LNCAP (cell line): Measurements from ENCODE around the gene E2F6.

Source experiments
- TF ChIP-seq, protein P1 (sequence below): fragments of 450-650 bp; IDR thresholded peaks from 2 replicates; pipeline ENCODE4 v1.5.1; 2017; ENCODE audit warnings: mild to moderate bottlenecking

Gene E2F6

DNA sequence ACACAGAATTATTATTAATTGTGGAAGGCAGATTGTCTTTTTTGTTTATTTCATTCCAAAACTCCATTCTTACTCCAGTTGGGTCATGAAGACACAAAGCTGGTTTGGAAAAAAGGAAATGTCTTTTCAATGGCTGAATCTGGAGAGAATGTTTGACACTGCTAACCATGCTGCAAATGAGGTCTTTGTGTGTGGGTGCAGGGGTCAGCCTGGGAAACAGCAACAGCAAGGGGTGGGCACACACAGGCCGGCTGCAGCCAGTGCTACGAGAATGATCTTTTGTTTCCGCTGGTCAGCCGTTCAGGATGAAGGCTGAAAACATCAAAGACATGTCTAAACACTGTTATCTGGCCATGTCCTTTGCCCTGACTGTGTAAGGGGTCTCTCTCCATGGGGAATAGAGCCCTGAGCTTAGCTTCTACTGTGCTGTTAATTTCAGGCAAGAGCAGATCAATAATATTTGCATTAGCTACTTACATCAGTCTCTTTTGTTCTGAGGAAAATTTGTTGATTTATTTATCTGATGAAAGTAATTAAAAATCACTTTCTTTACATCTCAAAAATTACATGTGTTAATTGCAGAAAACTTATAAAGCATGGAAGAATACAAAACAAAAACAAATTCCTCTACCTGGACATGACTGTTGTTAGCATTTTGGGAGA lies 33.3 kb upstream of the E2F6 start:
- TF ChIP-seq, protein P1, sequence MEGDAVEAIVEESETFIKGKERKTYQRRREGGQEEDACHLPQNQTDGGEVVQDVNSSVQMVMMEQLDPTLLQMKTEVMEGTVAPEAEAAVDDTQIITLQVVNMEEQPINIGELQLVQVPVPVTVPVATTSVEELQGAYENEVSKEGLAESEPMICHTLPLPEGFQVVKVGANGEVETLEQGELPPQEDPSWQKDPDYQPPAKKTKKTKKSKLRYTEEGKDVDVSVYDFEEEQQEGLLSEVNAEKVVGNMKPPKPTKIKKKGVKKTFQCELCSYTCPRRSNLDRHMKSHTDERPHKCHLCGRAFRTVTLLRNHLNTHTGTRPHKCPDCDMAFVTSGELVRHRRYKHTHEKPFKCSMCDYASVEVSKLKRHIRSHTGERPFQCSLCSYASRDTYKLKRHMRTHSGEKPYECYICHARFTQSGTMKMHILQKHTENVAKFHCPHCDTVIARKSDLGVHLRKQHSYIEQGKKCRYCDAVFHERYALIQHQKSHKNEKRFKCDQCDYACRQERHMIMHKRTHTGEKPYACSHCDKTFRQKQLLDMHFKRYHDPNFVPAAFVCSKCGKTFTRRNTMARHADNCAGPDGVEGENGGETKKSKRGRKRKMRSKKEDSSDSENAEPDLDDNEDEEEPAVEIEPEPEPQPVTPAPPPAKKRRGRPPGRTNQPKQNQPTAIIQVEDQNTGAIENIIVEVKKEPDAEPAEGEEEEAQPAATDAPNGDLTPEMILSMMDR, result no peak

DNA sequence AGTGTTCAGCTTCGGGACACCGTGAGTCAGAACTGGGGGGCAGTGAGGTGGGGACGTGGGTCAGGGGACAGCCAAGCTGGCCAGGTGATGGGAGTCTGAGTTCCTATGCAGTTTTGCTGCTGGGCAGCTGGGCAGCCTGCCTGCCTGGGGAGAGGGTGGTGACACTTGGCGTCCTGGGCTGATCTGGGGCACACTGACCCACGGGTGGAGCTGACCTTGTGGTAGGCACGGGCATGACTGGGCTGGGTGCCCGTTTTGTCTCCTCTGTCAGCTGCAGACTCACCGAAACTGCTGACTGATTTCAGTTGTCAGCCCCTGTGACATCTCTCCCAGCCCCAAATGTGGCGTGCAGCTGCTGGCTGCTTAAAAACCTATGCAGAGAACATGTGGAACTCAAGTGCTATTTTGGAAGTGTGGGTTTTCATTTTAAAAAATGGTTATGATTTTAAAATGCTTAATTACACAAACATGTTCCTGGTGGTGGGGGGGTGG lies 32.6 kb upstream of the E2F6 start:
- TF ChIP-seq, protein P1, result no peak

DNA sequence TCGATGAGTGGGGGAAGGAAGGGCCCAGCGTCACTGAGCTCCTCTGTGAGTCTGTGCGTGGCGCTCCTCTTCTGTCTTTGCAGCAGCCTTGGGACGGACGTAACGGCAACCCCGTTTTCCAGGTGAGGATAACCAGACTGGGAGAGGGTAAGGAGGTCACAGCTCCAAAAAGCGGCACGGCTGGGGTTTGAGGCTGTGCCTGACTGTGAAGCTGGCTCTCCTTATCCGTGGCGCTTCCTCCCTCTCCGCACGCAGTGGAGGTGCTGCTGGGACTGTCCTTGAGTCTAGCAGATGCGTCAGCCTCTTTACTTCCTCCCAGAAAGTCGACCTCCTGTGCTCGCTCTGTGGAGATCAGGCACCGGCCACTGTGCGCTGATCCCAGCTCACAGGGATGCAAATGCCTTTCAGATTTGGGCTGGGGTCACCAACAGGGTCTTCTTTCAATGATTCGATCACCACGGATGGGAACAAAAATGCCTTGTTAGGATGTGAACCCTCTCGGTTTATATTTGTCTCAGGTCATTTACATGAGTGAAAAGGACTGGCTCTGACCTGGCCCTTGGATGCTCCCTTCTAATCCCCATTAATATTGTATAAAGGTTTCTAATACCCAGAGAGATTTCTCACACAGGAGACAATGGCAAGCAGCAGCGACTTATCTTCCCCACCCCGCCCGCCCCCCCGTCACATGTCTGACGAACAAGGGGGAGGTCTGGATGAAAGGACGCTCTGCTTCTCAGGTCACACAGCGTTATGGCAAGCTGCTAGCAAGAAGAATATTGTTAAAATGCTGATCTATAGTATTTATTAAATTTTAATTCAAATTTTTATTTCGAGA lies 30.1 kb upstream of the E2F6 start:
- TF ChIP-seq, protein P1, result no peak

DNA sequence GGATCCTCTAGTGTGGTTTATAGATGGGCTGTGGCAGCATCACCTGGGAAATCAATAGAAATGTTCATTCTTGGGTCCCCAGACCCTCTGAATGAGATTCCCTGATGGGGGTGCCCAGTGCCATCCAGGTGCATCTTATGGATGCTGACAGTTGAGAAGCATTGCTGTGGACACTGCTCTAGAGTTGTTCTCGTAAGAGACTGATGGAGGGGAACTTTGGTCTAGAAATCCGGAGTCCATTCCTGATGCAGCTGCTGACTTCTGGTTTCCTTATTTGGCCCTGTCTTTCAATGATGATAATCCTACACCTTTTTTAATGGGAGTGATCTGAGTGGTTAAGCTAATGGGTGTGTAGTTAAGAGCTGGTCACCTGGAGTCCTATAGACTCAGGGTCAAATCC lies 28.3 kb upstream of the E2F6 start:
- TF ChIP-seq, protein P1, result no peak

DNA sequence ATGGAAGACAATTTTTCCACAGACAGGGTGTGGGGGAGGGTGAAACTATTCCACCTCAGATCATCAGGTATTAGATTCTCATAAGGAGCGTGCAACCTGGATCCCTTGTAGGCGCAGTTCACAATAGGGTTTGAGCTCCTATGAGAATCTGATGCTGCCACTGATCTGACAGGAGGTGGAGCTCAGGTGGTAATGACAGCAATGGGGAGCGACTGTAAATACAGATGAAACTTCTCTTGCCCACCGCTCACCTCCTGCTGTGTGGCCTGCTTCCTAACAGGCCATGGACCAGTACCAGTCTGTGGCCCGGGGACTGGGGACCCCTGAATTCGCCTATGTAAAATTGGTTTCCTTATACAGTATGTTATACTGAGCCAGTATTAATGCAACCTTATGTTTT lies 27.3 kb upstream of the E2F6 start:
- TF ChIP-seq, protein P1, result no peak

DNA sequence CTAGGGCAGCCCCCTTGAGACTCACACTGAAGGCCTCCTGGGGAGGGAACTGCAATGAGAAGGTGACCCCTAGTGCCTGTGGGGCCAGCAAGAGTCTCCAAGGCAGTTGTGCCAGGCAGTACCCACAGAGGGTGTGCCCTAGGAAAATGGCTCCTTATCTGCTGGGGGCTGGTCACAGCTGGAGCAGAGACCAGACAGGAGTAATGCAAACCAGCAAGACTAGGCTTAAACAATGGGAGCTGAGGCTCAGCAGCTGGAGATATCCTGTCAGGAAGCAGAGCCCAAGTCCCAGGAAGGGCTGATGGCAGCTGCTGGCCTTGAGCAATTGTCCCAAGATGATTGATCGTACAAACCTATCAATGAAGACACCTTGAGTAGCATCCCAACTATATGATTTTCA lies 26.8 kb upstream of the E2F6 start:
- TF ChIP-seq, protein P1, result no peak

DNA sequence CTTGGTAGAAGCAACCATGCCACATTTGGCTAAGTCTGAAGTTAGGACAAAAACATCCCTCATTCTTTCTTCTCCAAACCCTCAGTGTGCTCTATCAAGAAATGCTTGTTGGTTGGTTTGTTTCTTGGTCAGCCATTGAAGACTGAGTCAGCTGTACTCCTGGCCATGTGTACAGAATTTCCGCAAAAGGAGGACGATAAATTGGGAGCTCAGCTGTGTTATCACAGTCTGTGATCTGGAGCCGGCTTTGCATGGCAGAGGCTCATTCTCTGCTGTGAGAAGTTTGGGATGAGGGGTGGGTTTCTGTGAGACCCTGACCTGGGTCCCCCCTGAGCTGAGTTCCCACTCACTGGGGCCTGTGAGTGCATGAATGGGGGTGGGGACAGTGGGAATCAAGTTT lies 26.3 kb upstream of the E2F6 start:
- TF ChIP-seq, protein P1, result no peak
